HepG2 (cell line): ENCODE measurements around the gene RPH3AL. TPM values are rescaled to one million over a fixed set of nuclear protein-coding genes. Genes with fewer than 3 reads are reported as not detected.

Source experiments
- CHCHD3 ChIP-seq: sonication (generic); formaldehyde crosslinking; IDR thresholded peaks from 2 replicates; pipeline ENCODE4 v1.8.0; 2022; ENCODE audit warnings: mild to moderate bottlenecking, missing genetic modification reagents, moderate library complexity
- CHD4 ChIP-seq: fragments of 200-600 bp; sonication (generic); IDR thresholded peaks from 2 replicates; pipeline ENCODE4 v1.7.0; 2017; ENCODE audit warnings: mild to moderate bottlenecking, low read length, borderline replicate concordance
- FOXA3 ChIP-seq: IDR thresholded peaks from 2 replicates; pipeline ENCODE4 v1.6.1; 2016; ENCODE audit warnings: missing genetic modification reagents, missing compliant biosample characterization
- FOXP4 ChIP-seq: sonication (generic); formaldehyde crosslinking; IDR thresholded peaks from 2 replicates; pipeline ENCODE4 v1.4.0; 2020; ENCODE audit warnings: missing genetic modification reagents
- HINFP ChIP-seq: sonication (generic); formaldehyde crosslinking; IDR thresholded peaks from 2 replicates; pipeline ENCODE4 v1.4.0; 2020; ENCODE audit warnings: low read depth, mild to moderate bottlenecking, missing genetic modification reagents
- KDM5B ChIP-seq: sonication (generic); formaldehyde crosslinking; IDR thresholded peaks from 2 replicates; pipeline ENCODE4 v1.4.0; 2020; ENCODE audit warnings: missing genetic modification reagents, mild to moderate bottlenecking, borderline replicate concordance
- NFYC ChIP-seq: IDR thresholded peaks from 2 replicates; pipeline ENCODE4 v1.6.1; 2016; ENCODE audit warnings: missing genetic modification reagents, missing compliant biosample characterization
- NKX3-1 ChIP-seq: sonication (generic); formaldehyde crosslinking; IDR thresholded peaks from 2 replicates; pipeline ENCODE4 v1.5.0; 2020; ENCODE audit warnings: missing genetic modification reagents
- NR2F1 ChIP-seq, 2 experiments: fragments of 450-650 bp in 1 of 2; formaldehyde crosslinking in 1 of 2; IDR thresholded peaks; 2 replicates each; pipeline versions ENCODE4 v1.5.0 to v1.6.1; 2016 to 2020; ENCODE audit warnings: mild to moderate bottlenecking in 1 of 2, missing compliant biosample characterization in 1 of 2, missing genetic modification reagents in 1 of 2, moderate library complexity in 1 of 2
- SNAPC5 ChIP-seq: sonication (generic); formaldehyde crosslinking; IDR thresholded peaks from 2 replicates; pipeline ENCODE4 v1.8.1; 2023; ENCODE audit warnings: mild to moderate bottlenecking, missing genetic modification reagents, borderline replicate concordance
- TIGD3 ChIP-seq: sonication (generic); formaldehyde crosslinking; IDR thresholded peaks from 2 replicates; pipeline ENCODE4 v1.5.1; 2020; ENCODE audit warnings: mild to moderate bottlenecking, missing genetic modification reagents, borderline replicate concordance
- TSC22D2 ChIP-seq: sonication (generic); formaldehyde crosslinking; IDR thresholded peaks from 2 replicates; pipeline ENCODE4 v1.5.1; 2020; ENCODE audit warnings: missing genetic modification reagents, mild to moderate bottlenecking, borderline replicate concordance
- USF2 ChIP-seq, 2 experiments: sonication (generic) in 1 of 2; formaldehyde crosslinking in 1 of 2; IDR thresholded peaks; 2 replicates each; pipeline versions ENCODE4 v1.5.1 to v1.6.1; 2011 to 2020; ENCODE audit warnings: borderline replicate concordance in 1 of 2, low read depth in 1 of 2, low read length in 1 of 2, mild to moderate bottlenecking in 1 of 2, missing genetic modification reagents in 1 of 2, moderate library complexity in 1 of 2
- WIZ ChIP-seq: sonication (generic); formaldehyde crosslinking; IDR thresholded peaks from 2 replicates; pipeline ENCODE4 v1.5.1; 2020; ENCODE audit warnings: mild to moderate bottlenecking, missing genetic modification reagents
- ZNF329 ChIP-seq: sonication (generic); formaldehyde crosslinking; IDR thresholded peaks from 2 replicates; pipeline ENCODE4 v1.9.0; 2021; ENCODE audit warnings: low read depth, mild to moderate bottlenecking, missing genetic modification reagents
- ZNF761 ChIP-seq: sonication (generic); formaldehyde crosslinking; conservative IDR thresholded peaks from 2 replicates; pipeline ENCODE4 v1.4.0; 2020; ENCODE audit warnings: mild to moderate bottlenecking, missing genetic modification reagents
- ZNF766 ChIP-seq: sonication (generic); formaldehyde crosslinking; IDR thresholded peaks from 2 replicates; pipeline ENCODE4 v1.5.0; 2020; ENCODE audit warnings: missing genetic modification reagents, borderline replicate concordance
- polyA plus RNA-seq, 8 experiments: library from polyadenylated mRNA; depleted of rRNA in 3 of 8; stranded (reverse) in 7 of 8; unstranded in 1 of 8; fragments of >200 nt; fragmentation: Illumina TruSeq in 4 of 8; extraction: Trizol in 4 of 8; gene quantifications; 2 replicates each; pipeline versions ENCODE4 v1.2.1 to v1.2.3, GENCODE V29; 2011 to 2016; ENCODE audit warnings: low read depth in 4 of 8, missing spikeins in 1 of 8, mixed read lengths in 1 of 8; ENCODE audit not compliant: insufficient read depth in 1 of 8
- total RNA-seq, 5 experiments: library from RNA; depleted of rRNA; stranded (reverse); fragments of >200 nt; fragmentation: Illumina TruSeq; extraction: Trizol; gene quantifications; 2 replicates each; pipeline ENCODE4 v1.2.3, GENCODE V29; 2016; ENCODE audit warnings: low read depth in 1 of 5
- TF ChIP-seq, protein P1 (sequence below): sonication (generic); formaldehyde crosslinking; IDR thresholded peaks from 2 replicates; pipeline ENCODE4 v1.4.0; 2020; ENCODE audit warnings: mild to moderate bottlenecking, missing genetic modification reagents

The RPH3AL gene
- total and polyA plus RNA-seq, 2 of the 13 experiments (the other 11 are each of a cell fraction or from before 2014, with no cell fraction given) = 7.8 to 16.4 TPM

DNA sequence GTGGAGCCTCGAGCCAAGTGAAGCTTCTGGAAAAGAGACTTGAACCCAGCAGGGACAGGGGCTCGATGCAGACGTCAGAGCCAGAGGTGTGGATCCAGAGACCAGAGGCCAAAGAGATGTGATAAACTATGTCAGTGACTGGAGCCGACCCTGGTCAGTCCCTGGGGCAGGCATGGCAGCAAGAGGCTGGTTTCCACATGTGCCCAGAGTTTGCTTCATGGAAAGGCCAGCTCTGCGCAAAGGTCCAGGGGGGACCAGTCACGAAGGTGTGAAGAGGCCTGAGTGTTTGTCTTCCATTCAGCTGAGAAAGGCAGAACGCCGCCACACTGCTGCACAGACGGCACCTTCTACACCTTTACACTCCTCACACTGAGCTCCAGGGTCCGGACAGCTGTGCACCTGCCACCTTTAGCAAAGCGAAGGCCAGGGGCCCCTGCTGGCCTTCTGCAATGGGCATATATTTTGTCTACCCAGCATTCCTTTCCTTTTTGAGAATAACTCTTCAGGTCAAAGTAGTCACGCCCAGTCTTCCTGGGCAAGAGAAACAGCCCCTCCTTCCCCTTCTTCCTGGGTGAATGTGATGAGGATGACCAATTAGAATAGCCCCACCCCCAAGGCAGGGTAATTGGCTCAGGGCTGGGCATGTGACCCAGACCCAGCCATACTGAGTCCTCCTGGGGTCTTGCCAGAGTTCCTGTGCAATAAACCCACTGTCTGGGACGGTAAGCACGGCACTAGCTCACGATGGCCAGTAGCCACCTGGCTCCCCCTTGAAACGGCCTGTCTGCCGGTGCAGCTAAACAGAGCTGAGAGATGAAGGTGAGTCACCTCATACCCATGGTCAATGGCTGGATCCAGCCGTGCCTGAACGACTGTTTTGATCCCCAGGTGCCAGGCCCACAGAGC, 2.3 kb upstream of the RPH3AL start (continued):
- TF ChIP-seq TIGD3 (CRISPR knock-in tag) (no peak), CHD4 (no peak), CHCHD3 (CRISPR knock-in tag) (no peak), NKX3-1 (CRISPR knock-in tag) (no peak), ZNF766 (CRISPR knock-in tag) (no peak), SNAPC5 (CRISPR knock-in tag) (no peak), ZNF329 (CRISPR knock-in tag) (peak; percentile 96), FOXP4 (CRISPR knock-in tag) (no peak), NFYC (peak; percentile 67), WIZ (no peak), FOXA3 (CRISPR knock-in tag) (no peak), USF2 (IDR thresholded peaks at IDR 0.05; ENCODE audit: low read depth, low read length) (peak; percentile 55; the same call in 1 of the 2 replicates), USF2 (CRISPR knock-in tag; IDR thresholded peaks at IDR 0.05; ENCODE audit: borderline replicate concordance) (peak; percentile 50; the same call in 1 of the 2 replicates), ZNF761 (CRISPR knock-in tag) (no peak), NR2F1 (CRISPR knock-in tag; IDR thresholded peaks at IDR 0.05) (no peak), KDM5B (CRISPR knock-in tag) (no peak), HINFP (CRISPR knock-in tag) (no peak), TSC22D2 (CRISPR knock-in tag) (no peak)
- TF ChIP-seq, protein P1, sequence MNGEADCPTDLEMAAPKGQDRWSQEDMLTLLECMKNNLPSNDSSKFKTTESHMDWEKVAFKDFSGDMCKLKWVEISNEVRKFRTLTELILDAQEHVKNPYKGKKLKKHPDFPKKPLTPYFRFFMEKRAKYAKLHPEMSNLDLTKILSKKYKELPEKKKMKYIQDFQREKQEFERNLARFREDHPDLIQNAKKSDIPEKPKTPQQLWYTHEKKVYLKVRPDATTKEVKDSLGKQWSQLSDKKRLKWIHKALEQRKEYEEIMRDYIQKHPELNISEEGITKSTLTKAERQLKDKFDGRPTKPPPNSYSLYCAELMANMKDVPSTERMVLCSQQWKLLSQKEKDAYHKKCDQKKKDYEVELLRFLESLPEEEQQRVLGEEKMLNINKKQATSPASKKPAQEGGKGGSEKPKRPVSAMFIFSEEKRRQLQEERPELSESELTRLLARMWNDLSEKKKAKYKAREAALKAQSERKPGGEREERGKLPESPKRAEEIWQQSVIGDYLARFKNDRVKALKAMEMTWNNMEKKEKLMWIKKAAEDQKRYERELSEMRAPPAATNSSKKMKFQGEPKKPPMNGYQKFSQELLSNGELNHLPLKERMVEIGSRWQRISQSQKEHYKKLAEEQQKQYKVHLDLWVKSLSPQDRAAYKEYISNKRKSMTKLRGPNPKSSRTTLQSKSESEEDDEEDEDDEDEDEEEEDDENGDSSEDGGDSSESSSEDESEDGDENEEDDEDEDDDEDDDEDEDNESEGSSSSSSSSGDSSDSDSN = no peak
- TF ChIP-seq, all 625 proteins: peak for 4
